Natural killer cell treated with Interleukin-12 subunit alpha and Interleukin-12 subunit beta and Interleukin-15 and Interleukin-18, amount 100 ng/mL, for 72 hours (primary cell): ENCODE results near the gene MTPN. TPM values are rescaled to one million over a fixed set of nuclear protein-coding genes. Genes with fewer than 3 reads are reported as not detected.
A peak's percentile ranks its signal among the peaks of the same experiment; 100 is the strongest.

Experiments used
- ATAC-seq, 2 donors: fragments of 150-1000 bp; cut with Tn5 transposase in 1 of 2; sonication (Bioruptor Pico), chemical (Tn5 transposase) in 1 of 2; 2 replicates each; pipeline ENCODE4 v1.10.0; 2021
- DNase-seq: peaks from one replicate; pipeline ENCODE4 v3.0.0; 2022; ENCODE audit warnings: low spot score
- H3K27ac Mint-ChIP-seq, 2 donors: 1 replicate in 1 of 2; 2 replicates in 1 of 2; pipeline ENCODE4 v1.8.0; 2022; ENCODE audit warnings: mixed read lengths in 2 of 2, mild to moderate bottlenecking in 1 of 2, moderate library complexity in 1 of 2
- H3K27me3 Mint-ChIP-seq, 2 donors: 1 replicate in 1 of 2; 2 replicates in 1 of 2; pipeline ENCODE4 v1.8.0; 2022; ENCODE audit warnings: mixed read lengths in 2 of 2
- H3K36me3 Mint-ChIP-seq: one replicate; pipeline ENCODE4 v1.8.0; 2022; ENCODE audit warnings: mixed read lengths
- H3K4me1 Mint-ChIP-seq, 2 donors: 1 replicate in 1 of 2; 2 replicates in 1 of 2; pipeline ENCODE4 v1.8.0; 2022; ENCODE audit warnings: low read depth in 2 of 2, mixed read lengths in 2 of 2, mild to moderate bottlenecking in 1 of 2
- H3K4me3 Mint-ChIP-seq: one replicate; pipeline ENCODE4 v1.8.0; 2022; ENCODE audit warnings: mixed read lengths
- H3K9me3 Mint-ChIP-seq: 2 replicates; pipeline ENCODE4 v1.8.0; 2022; ENCODE audit warnings: mixed read lengths
- total RNA-seq, 2 donors: library from RNA; stranded (reverse); gene quantifications; one replicate each; pipeline ENCODE4 v1.2.3, GENCODE V29; 2022

The MTPN gene
- 100 to 1,000 TPM; 148 to 190 TPM for total RNA-seq

GRCh38 chr7:135977007-135977741 lies at the start of gene MTPN:
MTPN (minus strand) TSS chr7:135977359; CDS start chr7:135977100, 259 bp downstream.
- Mint-ChIP-seq H3K36me3 (peaks cover 5% of the 10 kb centered on the region), H3K9me3 (no peaks in the 10 kb centered on the region), H3K4me3 (peak within 1 kb of the TSS; percentile 96), H3K27ac (peak within 1 kb of the TSS; percentile 83 to 98), H3K27me3 (no peaks in the 10 kb centered on the region), H3K4me1 (peaks cover 64 to 83% of the 10 kb centered on the region in 2 donors)
- DNase-seq (peak; percentile 99), ATAC-seq (peak; percentile 92 to 93)

- Mint-ChIP-seq H3K27me3 (no peaks in the 10 kb centered on the region), H3K9me3 (no peaks in the 10 kb centered on the region), H3K4me3 (no peak overlapping the region), H3K4me1 (peaks cover 0 to 3% of the 10 kb centered on the region in 2 donors), H3K36me3 (peaks cover 6% of the 10 kb centered on the region), H3K27ac (no peak overlapping the region)
- DNase-seq (no peak), ATAC-seq (no peak)
Measured at GRCh38 chr7:136026209-136026608, 49.0 kb upstream of the MTPN start.

- Mint-ChIP-seq H3K36me3 (peaks cover 2% of the 10 kb centered on the region), H3K27me3 (no peaks in the 10 kb centered on the region), H3K27ac (no peak overlapping the region), H3K9me3 (no peaks in the 10 kb centered on the region), H3K4me1 (no peaks in the 10 kb centered on the region), H3K4me3 (no peak overlapping the region)
- DNase-seq: no peak
- no peak for ATAC-seq
Measured at GRCh38 chr7:136023134-136023869, 46.1 kb upstream of the MTPN start.

- Mint-ChIP-seq H3K27me3 (peaks cover 0 to 5% of the 10 kb centered on the region in 2 donors), H3K9me3 (no peaks in the 10 kb centered on the region), H3K4me3 (no peak overlapping the region), H3K36me3 (no peaks in the 10 kb centered on the region), H3K4me1 (peaks cover 0 to 9% of the 10 kb centered on the region in 2 donors), H3K27ac (no peak overlapping the region)
- DNase-seq (no peak), ATAC-seq (no peak)
Measured at GRCh38 chr7:136020556-136020955, 43.4 kb upstream of the MTPN start.

GRCh38 chr7:136018104-136018503 lies 40.9 kb upstream of the MTPN start:
- Mint-ChIP-seq H3K9me3 (no peaks in the 10 kb centered on the region), H3K27ac (no peak overlapping the region), H3K36me3 (no peaks in the 10 kb centered on the region), H3K27me3 (peaks cover under 1 to 5% of the 10 kb centered on the region in 2 donors), H3K4me1 (peaks cover 0 to 9% of the 10 kb centered on the region in 2 donors), H3K4me3 (no peak overlapping the region)
- DNase-seq (no peak), ATAC-seq (no peak)

GRCh38 chr7:136016649-136017395 lies 39.7 kb upstream of the MTPN start:
- H3K4me3 Mint-ChIP-seq: no peak overlapping the region
- H3K27me3 Mint-ChIP-seq: peaks cover 8 to 10% of the 10 kb centered on the region in 2 donors
- H3K4me1 Mint-ChIP-seq: peaks cover 4 to 14% of the 10 kb centered on the region in 2 donors
- H3K27ac Mint-ChIP-seq: no peak overlapping the region
- peak in 1 of 2 donors; percentile 66 for ATAC-seq
- DNase-seq: no peak
- no peaks in the 10 kb centered on the region for H3K9me3 Mint-ChIP-seq
- H3K36me3 Mint-ChIP-seq: no peaks in the 10 kb centered on the region

GRCh38 chr7:136015638-136016037 lies 38.5 kb upstream of the MTPN start:
- Mint-ChIP-seq H3K9me3 (no peaks in the 10 kb centered on the region), H3K36me3 (no peaks in the 10 kb centered on the region), H3K27me3 (peaks cover 8 to 10% of the 10 kb centered on the region in 2 donors), H3K4me3 (no peak overlapping the region), H3K27ac (no peak overlapping the region), H3K4me1 (peaks cover 4 to 14% of the 10 kb centered on the region in 2 donors)
- ATAC-seq (no peak), DNase-seq (no peak)

- no peak for ATAC-seq
- peaks cover 8 to 10% of the 10 kb centered on the region in 2 donors for H3K27me3 Mint-ChIP-seq
- H3K36me3 Mint-ChIP-seq: no peaks in the 10 kb centered on the region
- H3K9me3 Mint-ChIP-seq: no peaks in the 10 kb centered on the region
- H3K4me1 Mint-ChIP-seq: peaks cover 4 to 14% of the 10 kb centered on the region in 2 donors
- H3K4me3 Mint-ChIP-seq: no peak overlapping the region
- no peak overlapping the region for H3K27ac Mint-ChIP-seq
- no peak for DNase-seq
Measured at GRCh38 chr7:136014659-136015058, 37.5 kb upstream of the MTPN start.

GRCh38 chr7:136012238-136012637 lies 35.1 kb upstream of the MTPN start:
- DNase-seq (no peak), ATAC-seq (no peak)
- Mint-ChIP-seq H3K27me3 (peaks cover 8% of the 10 kb centered on the region in 2 donors), H3K4me3 (no peak overlapping the region), H3K9me3 (no peaks in the 10 kb centered on the region), H3K36me3 (no peaks in the 10 kb centered on the region), H3K4me1 (peaks cover 4 to 22% of the 10 kb centered on the region in 2 donors), H3K27ac (no peak overlapping the region)

- no peak overlapping the region for H3K27ac Mint-ChIP-seq
Measured at GRCh38 chr7:136009488-136010079, 32.4 kb upstream of the MTPN start.

GRCh38 chr7:136006208-136006607 lies 29.0 kb upstream of the MTPN start:
- no peak overlapping the region for H3K4me3 Mint-ChIP-seq
- no peak overlapping the region for H3K27ac Mint-ChIP-seq
- DNase-seq (no peak), ATAC-seq (no peak)
- H3K4me1 Mint-ChIP-seq: peaks cover 0 to 12% of the 10 kb centered on the region in 2 donors
- H3K36me3 Mint-ChIP-seq: no peaks in the 10 kb centered on the region
- peaks cover 0 to 3% of the 10 kb centered on the region in 2 donors for H3K27me3 Mint-ChIP-seq
- no peaks in the 10 kb centered on the region for H3K9me3 Mint-ChIP-seq

More at GRCh38 chr7:136009488-136010079, 32.4 kb upstream of the MTPN start:
- DNase-seq (no peak), ATAC-seq (no peak)
- no peaks in the 10 kb centered on the region for H3K9me3 Mint-ChIP-seq
- H3K27me3 Mint-ChIP-seq: peaks cover 5 to 8% of the 10 kb centered on the region in 2 donors
- no peaks in the 10 kb centered on the region for H3K36me3 Mint-ChIP-seq
- no peak overlapping the region for H3K4me3 Mint-ChIP-seq
- H3K4me1 Mint-ChIP-seq: peaks cover 4 to 13% of the 10 kb centered on the region in 2 donors

GRCh38 chr7:136004083-136004482 lies 26.9 kb upstream of the MTPN start:
- Mint-ChIP-seq H3K36me3 (no peaks in the 10 kb centered on the region), H3K27ac (no peak overlapping the region), H3K4me3 (no peak overlapping the region), H3K27me3 (peaks cover 0 to 3% of the 10 kb centered on the region in 2 donors), H3K9me3 (no peaks in the 10 kb centered on the region), H3K4me1 (peaks cover 0 to 6% of the 10 kb centered on the region in 2 donors)
- no peak for DNase-seq
- no peak for ATAC-seq

- DNase-seq: no peak
- ATAC-seq: no peak
- Mint-ChIP-seq H3K27me3 (peaks cover 0 to 3% of the 10 kb centered on the region in 2 donors), H3K36me3 (no peaks in the 10 kb centered on the region), H3K4me1 (peaks cover 0 to 5% of the 10 kb centered on the region in 2 donors), H3K27ac (no peak overlapping the region), H3K4me3 (no peak overlapping the region), H3K9me3 (no peaks in the 10 kb centered on the region)
Measured at GRCh38 chr7:136002802-136003201, 25.6 kb upstream of the MTPN start.
